ENCODE measurements around the gene SULT1C4.

Gene SULT1C4

DNA sequence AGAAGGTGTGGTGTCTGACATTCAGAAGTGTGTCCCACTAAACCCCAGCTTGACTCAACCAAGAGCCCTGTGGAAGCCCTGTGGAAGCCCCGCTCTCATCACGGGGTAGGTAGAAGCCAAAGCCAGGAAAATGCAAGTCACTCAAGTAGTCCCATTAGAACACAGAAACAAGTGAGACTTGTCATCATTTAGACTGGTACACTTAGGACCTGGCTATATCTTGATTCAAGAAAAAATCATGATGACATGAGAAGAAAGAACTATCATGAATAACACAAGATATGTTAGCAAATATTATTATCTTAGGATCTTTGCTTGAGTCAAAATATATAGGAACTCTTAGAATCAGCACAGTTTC lies 28.2 kb upstream of the SULT1C4 start:
- TF ChIP-seq, protein P1, sequence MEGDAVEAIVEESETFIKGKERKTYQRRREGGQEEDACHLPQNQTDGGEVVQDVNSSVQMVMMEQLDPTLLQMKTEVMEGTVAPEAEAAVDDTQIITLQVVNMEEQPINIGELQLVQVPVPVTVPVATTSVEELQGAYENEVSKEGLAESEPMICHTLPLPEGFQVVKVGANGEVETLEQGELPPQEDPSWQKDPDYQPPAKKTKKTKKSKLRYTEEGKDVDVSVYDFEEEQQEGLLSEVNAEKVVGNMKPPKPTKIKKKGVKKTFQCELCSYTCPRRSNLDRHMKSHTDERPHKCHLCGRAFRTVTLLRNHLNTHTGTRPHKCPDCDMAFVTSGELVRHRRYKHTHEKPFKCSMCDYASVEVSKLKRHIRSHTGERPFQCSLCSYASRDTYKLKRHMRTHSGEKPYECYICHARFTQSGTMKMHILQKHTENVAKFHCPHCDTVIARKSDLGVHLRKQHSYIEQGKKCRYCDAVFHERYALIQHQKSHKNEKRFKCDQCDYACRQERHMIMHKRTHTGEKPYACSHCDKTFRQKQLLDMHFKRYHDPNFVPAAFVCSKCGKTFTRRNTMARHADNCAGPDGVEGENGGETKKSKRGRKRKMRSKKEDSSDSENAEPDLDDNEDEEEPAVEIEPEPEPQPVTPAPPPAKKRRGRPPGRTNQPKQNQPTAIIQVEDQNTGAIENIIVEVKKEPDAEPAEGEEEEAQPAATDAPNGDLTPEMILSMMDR (IDR thresholded peaks at IDR 0.05): no peak

DNA sequence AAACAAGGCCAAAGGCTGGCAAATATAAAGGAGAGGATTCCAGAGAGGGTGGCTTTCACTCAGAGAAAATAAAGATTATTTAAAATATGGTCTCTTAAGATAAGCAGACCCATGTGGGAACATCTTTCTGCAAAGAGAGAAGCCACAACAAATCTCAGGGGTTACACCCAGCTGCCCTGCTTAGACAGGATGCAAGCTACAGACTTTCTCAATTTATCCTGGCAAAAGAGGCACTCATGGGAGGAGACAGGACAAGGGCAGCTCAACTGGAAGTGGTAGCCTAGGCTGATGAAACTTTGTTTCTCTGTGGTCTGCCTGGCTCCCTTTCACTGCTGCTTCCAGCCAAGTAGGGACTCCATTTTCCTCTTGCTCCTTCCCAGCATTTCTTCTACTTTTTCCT lies 25.9 kb upstream of the SULT1C4 start:
- TF ChIP-seq, protein P1 (IDR thresholded peaks at IDR 0.05): no peak

DNA sequence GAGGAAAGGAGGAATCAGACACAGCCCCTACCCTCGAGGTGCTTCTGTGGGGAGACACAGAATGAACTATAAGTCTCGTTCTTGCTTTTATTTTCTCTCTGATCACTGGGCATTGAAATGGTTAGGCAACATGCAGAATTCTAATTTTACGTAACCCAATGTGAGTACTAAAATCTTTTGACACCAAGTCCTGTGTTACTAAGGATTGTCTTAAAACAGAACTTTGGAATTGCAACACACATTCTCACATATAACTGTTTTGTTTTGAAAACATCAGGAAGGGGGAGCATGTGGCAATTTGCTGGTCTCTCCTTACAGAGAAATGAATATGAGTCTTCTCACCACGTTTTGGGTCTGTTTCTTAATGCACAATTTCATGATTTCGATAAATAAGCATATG lies 23.6 kb upstream of the SULT1C4 start:
- TF ChIP-seq, protein P1 (IDR thresholded peaks at IDR 0.05): no peak

DNA sequence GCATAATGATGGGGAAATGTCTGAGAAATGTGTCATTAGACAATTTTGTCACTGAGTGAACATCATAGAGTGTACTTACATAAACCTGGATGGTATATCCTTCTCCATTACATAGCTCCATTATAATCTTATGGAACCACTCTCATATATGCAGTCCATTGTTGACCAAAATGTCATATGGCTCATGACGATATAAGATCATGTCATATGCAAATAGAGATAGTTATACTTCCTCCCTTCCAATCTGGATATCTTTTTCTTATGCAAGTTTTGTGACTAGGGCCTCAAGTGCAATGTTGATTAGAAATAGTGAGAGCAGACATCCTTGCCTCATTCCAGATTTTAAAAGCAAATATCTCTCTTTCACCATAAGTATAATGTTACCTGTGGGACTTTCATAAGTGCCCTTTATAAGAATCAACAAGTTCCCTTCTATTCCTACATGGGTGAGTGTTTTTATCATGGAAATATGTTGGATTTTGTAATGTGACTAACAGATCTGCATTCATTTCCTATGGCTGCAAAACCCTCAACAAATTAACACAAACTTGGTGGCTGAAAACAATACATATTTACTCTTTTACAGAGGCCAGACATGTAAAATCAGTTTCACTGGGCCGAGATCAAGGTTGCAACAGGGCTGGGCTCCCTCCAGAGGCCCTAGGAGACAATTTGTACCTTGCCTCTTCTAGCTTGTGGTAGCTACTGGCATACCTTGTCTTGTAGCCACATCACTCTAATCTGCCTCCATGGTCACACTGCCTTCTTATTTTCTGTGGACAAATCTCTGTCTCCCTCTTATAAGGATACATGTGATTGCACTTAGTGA lies 21.6 kb upstream of the SULT1C4 start:
- TF ChIP-seq, protein P1 (IDR thresholded peaks at IDR 0.05): no peak

DNA sequence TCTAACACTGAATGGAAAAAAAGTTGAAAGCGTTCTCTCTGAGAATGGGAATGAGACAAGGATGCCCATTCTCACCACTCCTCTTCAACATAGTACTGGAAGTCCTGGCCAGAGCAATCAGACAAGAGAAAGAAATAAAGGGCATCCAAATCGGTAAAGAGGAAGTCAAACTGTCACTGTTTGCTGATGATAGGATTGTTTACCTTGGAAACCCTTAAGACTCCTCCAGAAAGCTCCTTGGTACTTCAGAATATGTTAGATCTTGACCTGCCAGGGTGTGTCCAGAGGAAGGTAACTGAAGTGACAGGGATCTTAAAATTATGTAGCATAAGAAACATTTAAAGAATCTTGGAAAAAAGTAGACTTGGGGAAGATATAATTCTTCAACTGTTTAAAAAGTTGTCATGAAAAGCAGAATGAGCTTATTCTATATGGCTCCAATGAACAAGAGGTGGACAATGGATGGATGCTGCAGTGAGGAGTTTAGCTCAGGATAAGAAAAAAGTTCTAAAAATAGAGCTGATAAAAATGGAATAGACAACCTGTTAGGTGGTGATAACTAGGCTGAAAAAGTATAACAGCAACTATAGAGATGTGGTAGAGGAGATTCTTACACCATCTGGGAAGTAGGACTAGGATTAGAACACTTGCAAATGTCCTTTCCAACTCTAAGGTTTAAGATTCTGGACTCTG lies 16.8 kb upstream of the SULT1C4 start:
- TF ChIP-seq, protein P1 (IDR thresholded peaks at IDR 0.05): no peak

DNA sequence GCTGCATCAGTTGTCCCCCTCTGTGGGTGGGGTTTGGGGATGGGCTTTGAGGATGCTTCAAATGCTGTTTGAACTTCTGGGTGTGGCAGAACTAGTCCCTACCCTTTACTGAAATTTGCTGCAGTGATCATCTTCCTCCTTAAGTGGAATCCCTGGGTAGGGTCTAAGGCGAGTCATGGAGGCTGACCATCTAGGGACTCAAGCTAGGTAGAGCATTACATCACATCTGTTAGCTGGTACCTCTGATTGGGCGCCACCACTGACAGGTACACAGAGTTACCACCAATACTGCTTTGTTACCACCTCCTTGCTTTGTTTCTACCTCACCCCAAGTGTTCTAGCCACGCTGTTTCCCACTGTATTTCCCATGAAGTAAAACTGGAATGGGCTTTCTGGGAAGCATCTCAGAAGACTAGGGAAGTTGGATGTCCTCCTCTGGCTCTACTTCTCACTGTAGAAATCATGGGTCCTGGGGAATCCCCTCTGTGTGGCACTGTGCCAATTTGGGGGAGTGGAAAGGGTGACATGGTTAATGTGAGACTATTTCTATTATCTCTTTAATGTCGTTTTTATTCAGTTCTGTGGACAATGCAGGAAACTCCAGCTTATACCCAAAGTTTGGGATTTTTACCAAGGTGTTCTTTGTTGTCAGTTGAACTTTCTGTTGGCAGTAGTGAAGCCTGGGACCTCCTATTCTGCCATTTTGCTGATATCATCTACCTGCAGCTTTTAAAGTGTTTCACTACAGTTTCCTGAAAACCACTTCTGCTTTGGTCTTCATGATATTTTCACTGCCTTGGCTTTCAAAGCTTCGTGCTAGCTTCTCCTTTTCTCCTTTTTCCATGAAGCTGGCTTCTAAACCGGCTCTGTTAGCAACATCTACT lies 14.5 kb upstream of the SULT1C4 start:
- TF ChIP-seq, protein P1 (IDR thresholded peaks at IDR 0.05): no peak

DNA sequence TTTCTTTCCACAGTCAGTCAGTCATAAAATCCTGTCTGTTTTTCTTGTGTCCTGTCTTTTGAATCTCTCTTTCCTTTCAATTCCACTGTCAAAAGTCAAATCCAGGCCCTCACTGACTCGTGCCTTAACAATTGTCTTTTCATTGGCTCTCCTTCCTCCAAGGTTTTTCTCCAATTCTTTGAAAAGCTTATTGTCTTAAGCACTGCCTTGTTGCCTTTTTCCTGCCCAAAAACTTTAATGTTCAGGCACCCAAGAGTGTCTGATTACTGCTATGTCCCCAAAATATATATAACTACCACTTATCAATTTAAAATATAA lies 13.9 kb upstream of the SULT1C4 start:
- TF ChIP-seq, protein P1 (IDR thresholded peaks at IDR 0.05): no peak
